SIG-M5 (cell line): ENCODE data around the gene TOR3A.

Experiments used
- DNase-seq: peaks from one replicate; lab custom pipeline; 2025; lab: John Stamatoyannopoulos, UW

Gene TOR3A

GRCh38 chr1:179077396-179077795 is 4.5 kb upstream of the TOR3A start:
- no peak for DNase-seq

- DNase-seq: peak; percentile 45
Observed at GRCh38 chr1:179079113-179079761, 2.6 kb upstream of the TOR3A start.

DNA sequence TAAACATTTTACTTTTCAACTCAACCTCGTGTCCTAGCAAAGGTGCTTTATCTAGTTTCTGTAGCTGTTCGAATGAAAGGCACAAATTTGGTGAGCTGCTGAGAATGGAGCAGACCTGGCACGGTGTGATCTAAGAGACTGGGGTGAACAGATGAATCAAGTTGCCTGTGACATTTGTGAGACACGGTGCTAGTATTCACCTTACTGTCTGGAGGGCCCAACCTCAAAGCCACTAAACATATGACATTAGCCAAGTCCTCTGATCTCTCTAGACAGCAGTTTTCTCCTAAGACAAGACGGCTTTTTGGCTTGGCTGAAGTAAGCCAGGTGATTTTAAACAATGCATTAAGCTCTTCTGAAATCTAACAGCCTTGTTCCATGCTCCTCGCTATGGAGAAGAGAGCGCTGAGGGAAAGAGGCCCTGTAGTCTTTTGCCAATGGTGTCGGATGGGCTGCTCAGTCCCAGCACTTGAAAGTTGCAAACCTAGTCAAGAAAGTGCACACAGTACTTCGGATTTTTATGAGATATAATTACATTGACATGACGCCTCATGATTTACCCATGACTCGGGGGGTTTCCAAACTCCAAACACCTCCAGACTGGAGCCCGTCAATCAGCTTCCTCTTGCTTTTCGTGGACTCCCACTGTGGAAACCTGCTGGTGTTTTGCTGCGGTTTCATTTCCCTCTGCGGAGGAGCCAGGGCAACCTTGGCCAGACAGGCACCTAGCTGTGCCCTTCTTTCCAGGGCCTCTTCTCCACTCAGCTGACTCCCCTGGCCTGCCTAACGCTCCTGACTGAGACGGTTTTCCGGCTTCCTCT is 794 bp upstream of the TOR3A start:
- no peak for DNase-seq

- DNase-seq: no peak
Observed at GRCh38 chr1:179082333-179082998, 596 bp downstream of the TOR3A start.

GRCh38 chr1:179082999-179083335 is 1.1 kb downstream of the TOR3A start:
- DNase-seq: no peak

DNA sequence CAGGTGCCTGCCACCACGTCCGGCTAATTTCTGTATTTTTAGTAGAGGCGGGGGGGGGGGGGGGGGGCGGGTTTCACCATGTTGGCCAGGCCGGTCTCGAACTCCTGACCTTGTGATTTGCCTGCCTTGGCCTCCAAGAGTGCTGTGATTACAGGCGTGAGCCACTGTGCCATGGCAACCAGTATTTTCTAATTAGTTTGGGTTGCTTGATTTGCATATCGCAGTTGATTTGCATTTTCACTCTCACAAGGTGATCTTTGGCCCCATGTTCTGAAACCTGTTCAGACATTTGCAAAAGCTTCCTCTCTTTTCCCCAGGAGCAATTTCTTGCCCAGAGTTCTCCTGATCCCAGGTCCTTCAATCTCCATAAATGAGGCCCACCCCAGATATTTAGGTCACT is 1.7 kb downstream of the TOR3A start:
- DNase-seq: no peak

GRCh38 chr1:179087665-179088064 is 5.8 kb downstream of the TOR3A start:
- no peak for DNase-seq

DNA sequence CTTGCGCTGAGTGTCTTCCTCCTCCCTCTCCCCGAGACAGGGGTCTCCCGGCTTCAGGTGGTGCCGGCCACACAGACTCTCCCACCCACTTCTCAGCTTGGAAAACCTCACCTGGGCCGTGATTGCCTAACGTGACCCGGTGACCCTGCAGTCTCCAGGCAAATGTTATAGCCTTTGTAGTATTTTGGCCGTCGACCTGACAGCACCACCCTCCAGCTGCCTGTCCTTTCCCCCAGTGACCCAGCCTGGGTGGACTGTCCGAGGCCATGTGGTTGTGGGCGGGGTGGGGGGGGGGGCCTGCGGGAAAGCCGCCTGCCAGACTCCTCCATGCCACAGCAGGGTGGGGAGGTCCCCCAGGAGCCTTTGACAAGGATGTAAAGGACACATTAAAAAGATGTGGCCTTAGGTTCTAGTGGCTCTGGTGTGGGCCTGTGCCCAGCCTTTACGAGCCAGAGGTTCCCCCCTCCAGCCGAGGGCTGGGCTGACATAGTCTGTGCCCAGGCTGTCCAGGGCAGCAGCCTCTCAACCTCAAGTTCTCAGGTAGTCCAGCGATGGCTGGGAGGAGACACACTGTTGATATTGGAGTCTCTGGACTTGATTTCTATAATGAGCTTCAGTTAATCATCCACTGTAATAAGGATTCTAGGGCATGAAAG is 8.1 kb downstream of the TOR3A start:
- no peak for DNase-seq

DNA sequence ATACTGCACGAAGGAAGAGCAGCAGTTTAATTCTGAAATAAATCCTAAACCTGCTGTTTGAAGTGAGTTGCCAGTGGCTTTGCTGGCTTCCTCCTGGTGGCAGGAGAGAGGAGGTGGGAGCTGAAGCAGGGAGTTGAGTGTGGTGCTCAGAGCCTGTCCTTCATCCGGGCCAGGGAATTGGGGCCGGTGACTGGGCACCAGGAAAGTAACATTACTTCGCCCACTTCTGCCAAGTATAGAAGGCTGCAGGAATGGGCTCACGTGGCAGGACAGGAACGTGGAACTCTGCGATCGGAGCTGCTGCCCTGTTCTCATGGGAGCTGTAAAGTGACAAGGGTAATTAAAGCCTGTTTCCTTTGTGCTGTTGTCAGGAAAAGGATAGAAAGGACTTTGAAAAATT is 8.7 kb downstream of the TOR3A start:
- DNase-seq: no peak

DNA sequence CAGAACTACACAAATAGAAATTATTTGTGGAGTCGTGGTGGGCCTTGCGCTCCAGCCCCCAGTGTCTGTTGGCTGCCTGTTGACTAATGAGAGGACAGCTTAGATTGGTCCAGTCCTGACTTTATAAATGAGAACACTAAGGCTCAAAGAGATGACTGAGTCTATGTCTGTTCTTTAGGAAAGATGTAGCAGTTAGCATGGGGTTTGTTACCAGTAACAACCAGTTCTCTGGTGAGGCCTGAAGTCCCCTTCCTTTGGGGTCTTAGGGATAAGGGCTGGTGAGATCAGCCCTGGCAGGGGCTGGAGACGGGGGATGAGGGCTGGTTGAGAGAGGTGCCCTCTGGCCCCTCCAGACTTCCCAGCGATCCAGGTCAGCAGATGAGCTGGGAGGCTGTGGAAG is 9.1 kb downstream of the TOR3A start:
- DNase-seq: no peak

DNA sequence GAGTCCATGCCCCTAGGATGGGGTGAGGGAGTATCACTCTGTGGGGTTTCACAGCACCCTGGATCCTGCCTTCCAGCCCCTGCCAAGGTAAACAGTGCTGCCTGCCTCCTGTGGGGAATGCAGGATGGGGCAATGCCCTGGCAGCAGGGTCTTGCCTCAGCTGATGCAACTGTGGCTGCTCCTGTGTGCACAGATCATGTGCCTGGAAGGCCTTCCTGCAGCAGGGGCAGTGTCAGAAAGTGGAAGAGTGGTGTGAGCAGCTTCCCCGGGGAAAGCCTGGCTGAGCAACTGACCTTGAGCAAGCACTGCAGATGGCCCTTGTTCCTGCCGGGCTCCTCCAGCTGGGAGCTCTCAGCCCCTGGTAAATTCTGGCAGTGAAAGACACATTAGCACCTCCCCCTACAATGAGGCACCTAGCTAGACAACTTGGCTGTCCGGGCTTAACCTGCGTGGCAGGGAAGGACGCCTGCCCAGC is 9.9 kb downstream of the TOR3A start:
- no peak for DNase-seq

DNA sequence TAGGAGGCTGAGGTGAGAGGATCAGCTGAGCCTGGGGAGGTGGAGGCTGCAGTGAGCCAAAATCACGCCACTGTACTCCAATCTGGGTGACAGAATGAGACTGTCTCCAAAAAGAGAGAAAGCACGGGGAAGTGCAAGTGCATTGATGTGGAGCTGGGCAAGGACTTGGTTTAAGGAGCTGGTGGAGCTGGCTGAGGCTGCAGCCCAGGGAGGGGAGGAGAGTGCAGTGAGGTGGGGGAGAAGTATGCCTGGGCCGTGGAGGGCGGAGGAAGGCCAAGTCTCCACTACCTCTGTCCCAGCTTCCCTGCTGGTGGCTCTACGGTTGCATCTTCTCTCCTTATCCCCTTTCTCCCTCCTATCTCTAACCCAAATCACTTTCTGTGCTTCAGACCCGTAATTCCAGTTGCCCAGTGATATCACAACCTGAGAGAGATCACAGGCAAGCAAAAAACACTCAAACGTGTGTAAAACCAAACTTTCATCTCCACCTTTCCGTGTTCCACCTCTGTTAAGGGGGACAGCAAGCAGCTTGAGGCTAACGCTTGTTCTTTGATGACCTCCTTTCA is 11.1 kb downstream of the TOR3A start:
- DNase-seq: no peak

DNA sequence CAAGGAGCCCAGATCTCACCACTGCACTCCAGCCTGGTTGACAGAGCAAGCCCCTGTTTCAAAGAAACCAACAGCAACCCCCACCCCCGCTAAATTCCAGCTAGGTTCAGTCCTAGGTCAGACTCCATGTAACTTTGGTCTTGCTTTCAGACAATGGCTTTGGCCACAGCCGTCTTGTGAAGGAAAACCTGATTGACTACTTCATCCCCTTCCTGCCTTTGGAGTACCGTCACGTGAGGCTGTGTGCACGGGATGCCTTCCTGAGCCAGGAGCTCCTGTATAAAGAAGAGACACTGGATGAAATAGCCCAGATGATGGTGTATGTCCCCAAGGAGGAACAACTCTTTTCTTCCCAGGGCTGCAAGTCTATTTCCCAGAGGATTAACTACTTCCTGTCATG is 12.9 kb downstream of the TOR3A start:
- DNase-seq: no peak

DNA sequence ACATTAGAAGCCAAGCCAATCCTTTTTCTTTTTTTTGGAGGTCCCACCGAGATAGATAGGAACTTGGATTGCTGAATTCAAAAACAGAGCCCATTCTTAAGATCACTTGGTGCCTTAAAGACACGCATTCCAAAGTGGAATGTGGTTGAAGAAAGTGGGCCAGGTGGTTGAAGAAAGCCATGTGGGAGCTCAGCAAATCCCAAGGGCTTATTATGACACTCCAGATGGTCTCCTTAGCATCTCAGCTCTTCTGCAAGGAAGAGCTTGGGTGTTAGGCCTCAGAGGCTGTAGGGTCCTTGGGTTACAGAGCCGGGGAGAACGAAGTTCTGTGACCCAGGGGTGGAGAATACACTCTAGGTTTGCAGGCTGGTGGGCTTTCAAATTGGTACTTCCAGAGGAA is 13.5 kb downstream of the TOR3A start:
- DNase-seq: no peak

- no peak for DNase-seq
Observed at GRCh38 chr1:179095924-179096323, 14.1 kb downstream of the TOR3A start.

DNA sequence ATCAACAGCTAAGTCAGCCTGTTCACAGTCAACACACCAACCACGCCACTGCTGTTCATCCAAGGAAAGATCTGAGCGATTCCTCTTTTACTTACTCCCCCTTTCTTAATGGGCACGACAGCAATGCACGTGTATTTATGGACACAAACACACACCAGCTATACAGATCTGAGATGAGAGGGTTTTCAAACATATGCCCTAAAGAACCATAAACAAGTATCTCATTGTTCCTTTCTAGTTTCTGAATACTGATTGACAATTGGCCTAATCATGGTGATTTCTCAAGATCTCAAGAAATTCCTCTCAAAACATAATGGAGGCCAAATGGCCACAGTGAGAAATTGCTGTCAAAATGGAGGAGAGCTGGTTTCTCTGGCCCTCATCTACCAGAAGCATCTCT is 18.0 kb downstream of the TOR3A start:
- DNase-seq: no peak

DNA sequence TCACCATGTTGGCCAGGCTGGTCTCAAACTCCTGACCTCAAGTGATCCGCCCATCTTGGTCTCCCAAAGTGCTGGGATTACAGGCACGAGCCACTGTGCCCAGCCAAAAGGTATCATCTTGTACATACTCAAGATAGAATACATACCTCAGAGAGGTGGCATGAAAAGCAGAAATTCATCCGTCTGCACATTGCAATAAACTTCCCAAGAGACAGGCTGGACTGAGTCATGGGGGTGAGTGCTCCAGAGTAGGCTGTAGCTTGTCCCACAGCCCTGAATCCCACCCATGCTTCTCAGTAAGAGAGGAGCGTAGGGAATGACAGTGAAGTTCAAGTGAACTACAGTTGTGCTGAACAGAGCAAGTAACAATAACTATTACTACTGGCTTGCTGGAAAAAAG is 19.7 kb downstream of the TOR3A start:
- no peak for DNase-seq

GRCh38 chr1:179103999-179104398 is 22.1 kb downstream of the TOR3A start:
- DNase-seq: no peak

GRCh38 chr1:179104611-179105250 is 22.9 kb downstream of the TOR3A start:
- DNase-seq: no peak

DNA sequence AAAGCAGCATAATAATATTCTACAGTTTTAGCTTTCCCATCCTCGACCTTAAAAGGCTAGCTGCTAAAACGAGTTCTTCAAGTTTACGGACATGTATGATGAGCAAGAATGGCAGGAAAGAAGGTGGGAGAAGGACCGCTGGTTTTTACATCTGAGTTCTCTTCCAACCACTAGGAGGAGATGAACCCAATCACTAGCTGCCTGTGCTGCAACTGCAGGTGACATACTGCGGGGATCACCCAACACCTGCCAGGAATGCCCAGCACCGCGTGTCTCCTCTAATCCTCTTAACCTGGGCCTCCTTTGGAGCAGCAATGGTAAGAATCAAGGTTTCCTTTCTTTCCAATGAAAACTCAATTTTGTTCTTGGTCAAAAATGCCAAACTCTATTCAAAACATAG is 23.5 kb downstream of the TOR3A start:
- DNase-seq: no peak

- DNase-seq: no peak
Observed at GRCh38 chr1:179107706-179108629, 26.1 kb downstream of the TOR3A start.
